Medulla oblongata (tissue), 1 donor: Measurements from ENCODE around the gene KNSTRN.

Experiments used
- DNase-seq: peaks from one replicate; pipeline ENCODE4 v3.0.0-alpha.2; 2015; ENCODE audit errors: extremely low spot score

Gene KNSTRN

GRCh38 chr15:40365624-40366456 is 16.7 kb upstream of the KNSTRN start:
- no peak for DNase-seq

GRCh38 chr15:40366457-40367370 is 15.8 kb upstream of the KNSTRN start:
- DNase-seq = peak; percentile 70

GRCh38 chr15:40367371-40367685 is 15.2 kb upstream of the KNSTRN start:
- DNase-seq = no peak

GRCh38 chr15:40367686-40368611 is 14.6 kb upstream of the KNSTRN start:
- DNase-seq = peak; percentile 81

GRCh38 chr15:40368719-40369473 is 13.6 kb upstream of the KNSTRN start:
- no peak for DNase-seq

- no peak for DNase-seq
Observed at GRCh38 chr15:40369474-40369869, 13.0 kb upstream of the KNSTRN start.

- no peak for DNase-seq
Observed at GRCh38 chr15:40369971-40370370, 12.6 kb upstream of the KNSTRN start.

- no peak for DNase-seq
Observed at GRCh38 chr15:40372981-40373380, 9.5 kb upstream of the KNSTRN start.

- DNase-seq = no peak
Observed at GRCh38 chr15:40377606-40378005, 4.9 kb upstream of the KNSTRN start.

- no peak for DNase-seq
Observed at GRCh38 chr15:40379374-40379773, 3.1 kb upstream of the KNSTRN start.

GRCh38 chr15:40379853-40380252 is 2.7 kb upstream of the KNSTRN start:
- peak; percentile 71 for DNase-seq

- DNase-seq = no peak
Observed at GRCh38 chr15:40380636-40381035, 1.9 kb upstream of the KNSTRN start.

- no peak for DNase-seq
Observed at GRCh38 chr15:40381818-40382529, 547 bp upstream of the KNSTRN start.

- no peak for DNase-seq
Observed at GRCh38 chr15:40386480-40386879, 4.0 kb downstream of the KNSTRN start.

GRCh38 chr15:40388941-40389823 is 6.7 kb downstream of the KNSTRN start:
- DNase-seq = peak; percentile 17

GRCh38 chr15:40389824-40390595 is 7.5 kb downstream of the KNSTRN start:
- DNase-seq = no peak

GRCh38 chr15:40392986-40393948 is 10.7 kb downstream of the KNSTRN start:
- no peak for DNase-seq
